Pericardium fibroblast (primary cell): ENCODE measurements around the gene TSGA10IP. TPM values are rescaled to one million over a fixed set of nuclear protein-coding genes. Genes with fewer than 3 reads are reported as not detected.

Source experiments
- total RNA-seq: library from RNA; depleted of rRNA; stranded (reverse); fragments of >200 nt; gene quantifications from 2 replicates; pipeline ENCODE4 v1.2.3, GENCODE V29; 2015

Gene TSGA10IP
- not detected in 2 replicates for total RNA-seq

DNA sequence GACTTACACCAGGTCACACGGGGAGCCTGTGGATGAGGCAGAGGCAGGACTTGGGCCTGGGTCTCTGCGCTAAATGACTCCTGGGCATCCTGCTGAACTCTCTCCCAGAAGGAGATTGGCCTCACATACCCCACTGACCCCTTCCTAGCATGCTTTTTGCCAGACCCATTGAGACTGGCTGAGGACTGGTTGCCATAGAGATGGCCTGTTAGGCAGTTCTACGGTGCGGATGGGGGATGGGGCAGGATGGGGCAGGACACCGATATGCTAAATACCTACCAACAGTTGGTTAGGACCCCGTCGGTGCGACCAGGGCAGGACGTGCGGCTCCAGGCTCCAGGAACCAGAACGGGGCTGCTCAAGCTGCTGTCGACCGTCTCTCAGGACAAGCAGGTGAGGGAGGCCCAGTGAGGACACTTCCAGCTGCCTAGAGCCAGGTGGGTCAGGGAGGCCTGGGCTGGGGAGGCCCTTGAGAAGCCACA is at the start of gene TSGA10IP:
Gene TSGA10IP (plus strand): TSS at position 51 of the 482 bp plus-strand sequence. CDS start 196 bp downstream, at position 247.

DNA sequence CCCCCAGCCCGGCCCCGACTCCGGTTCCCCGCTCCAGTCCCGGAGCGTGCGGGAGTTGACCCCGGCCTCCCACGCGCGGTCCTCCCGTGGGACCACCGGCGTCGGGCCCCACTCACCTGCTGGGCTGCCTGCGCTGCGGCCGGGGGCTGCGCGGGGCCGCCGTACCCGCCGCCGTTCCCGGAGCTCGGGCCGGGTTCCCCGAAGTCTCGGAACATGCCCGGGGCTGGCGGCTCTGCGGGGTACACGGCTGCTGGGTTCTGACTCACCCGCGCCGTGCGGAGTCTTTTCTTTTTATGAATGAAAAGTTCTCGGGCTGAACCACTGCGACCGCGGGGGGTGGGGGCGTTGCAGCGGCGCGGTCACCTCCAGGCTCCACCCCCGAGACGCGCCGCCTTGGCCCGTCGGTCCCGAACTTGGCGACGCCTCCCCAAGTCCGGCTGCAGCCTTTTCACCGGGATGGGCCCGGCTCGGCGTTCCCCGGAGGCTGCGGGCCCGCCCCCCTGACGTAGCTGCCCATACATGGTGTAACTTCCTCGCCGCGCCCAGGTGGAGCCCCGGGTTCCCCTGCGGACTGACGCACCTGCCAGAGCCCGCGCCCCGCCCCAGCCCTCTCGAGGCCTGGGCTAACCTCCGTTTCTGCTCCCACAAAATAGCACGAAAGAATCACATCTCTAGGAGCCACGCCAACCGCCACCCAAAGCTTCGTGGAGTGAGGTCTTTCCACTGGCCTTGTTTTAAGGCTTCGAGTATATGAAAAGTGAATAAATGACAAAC is 45.0 kb upstream of the TSGA10IP start, which contains the start of gene FOSL1:
Gene FOSL1 (minus strand): TSS at position 264 of the 774 bp plus-strand sequence. CDS start 49 bp downstream, at position 215.

DNA sequence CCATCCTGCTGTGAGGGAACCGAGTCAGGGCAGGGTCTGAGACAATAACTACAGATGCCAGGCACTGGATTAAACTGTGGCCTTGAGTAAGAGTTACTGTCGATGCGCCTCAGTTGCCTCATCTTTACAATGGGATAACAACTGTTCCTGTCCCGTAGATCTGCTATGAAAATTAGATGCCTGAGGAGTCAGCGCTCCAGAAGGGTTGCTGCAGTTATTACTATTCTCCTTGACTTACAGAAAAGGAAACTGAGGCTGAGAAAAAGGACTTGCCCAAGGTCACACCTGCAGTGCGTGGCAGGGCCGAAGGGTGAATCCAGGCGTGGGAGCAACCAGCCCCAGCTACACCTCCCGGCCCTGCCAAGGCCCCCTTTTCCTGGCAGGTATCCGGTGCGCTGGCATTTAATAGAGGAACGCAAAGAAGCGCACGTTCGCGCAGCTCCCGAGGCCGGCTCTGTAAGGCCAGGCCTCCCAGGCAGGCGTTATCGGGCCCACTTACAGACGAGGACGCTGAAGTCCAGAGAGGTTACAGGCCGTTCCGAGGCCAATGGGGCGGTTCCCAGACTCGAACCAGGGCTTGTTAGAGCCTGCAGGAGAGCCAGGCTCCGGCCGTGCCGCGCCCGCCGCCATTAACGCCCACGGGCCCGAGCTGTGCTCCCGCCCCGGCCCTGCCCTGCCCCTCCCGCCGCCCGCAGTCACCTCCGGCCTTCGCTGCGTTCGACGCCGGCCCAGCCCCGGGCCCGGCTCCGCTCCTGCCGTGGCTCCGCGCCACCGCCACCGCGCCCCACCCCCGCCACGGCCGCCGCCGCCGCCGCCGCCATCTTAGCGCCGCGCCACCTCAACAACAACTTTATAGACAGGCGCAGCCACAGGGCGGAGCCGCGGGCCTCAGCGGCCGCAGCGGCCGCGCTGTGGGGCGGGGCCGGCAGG is 26.8 kb upstream of the TSGA10IP start, which contains the start of gene C11orf68:
Gene C11orf68 (minus strand): TSS at position 852 of the 930 bp plus-strand sequence. CDS start 31 bp downstream, at position 821.

DNA sequence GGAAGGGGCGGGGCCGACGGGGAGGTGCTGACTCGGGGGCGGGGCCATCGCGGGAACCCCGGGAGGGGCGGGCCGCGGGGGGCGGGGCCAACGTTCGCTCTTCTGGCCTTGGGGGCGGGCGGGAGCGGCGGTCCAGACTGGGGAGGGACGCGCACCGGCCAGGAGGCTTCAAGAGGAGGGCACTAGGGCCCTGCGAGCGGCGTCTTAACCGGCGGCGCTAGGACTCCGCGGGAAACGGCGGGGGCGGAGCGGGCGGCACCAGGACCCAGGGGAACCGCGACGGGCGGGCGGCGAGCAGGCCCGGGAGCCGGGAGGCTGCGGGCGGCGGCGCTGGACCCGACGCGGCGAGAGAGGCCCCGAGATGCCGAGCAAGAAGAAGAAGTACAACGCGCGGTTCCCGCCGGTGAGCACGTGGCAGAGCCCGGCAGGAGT is 26.1 kb upstream of the TSGA10IP start, which contains the start of gene DRAP1:
Gene DRAP1 (plus strand): TSS at position 286 of the 432 bp plus-strand sequence. CDS start 76 bp downstream, at position 362.

DNA sequence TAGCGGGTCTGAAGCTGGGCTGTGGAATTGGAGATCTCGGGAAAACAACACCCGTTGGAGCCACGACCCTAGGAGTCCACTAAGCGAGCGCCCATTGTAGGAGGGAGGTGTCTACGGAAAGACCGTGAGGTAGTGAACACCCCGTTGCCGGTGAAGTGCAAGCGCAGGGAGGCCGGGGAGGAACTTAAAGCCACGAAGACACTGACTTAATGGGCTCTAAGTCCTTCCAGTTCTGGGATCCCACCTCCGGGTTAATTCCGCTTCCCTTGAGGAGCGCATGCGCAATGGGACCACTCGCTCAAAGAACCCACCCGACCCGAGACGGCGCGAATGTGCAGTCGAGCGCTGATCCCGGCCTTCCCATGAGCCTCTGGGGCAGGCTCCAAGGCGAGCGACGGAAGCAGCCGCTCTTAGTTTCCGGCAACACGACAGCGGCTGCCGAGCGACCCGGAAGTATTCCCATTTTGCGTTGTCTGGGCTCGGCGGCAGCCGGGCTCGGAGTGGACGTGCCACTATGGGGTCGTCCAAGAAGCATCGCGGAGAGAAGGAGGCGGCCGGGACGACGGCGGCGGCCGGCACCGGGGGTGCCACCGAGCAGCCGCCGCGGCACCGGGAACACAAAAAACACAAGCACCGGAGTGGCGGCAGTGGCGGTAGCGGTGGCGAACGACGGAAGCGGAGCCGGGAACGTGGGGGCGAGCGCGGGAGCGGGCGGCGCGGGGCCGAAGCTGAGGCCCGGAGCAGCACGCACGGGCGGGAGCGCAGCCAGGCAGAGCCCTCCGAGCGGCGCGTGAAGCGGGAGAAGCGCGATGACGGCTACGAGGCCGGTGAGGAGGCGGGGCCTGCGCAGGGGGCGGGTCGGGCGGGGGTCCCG is 16.2 kb downstream of the TSGA10IP start, which contains the start of gene SART1:
Gene SART1 (plus strand): TSS at position 468 of the 874 bp plus-strand sequence. CDS start 47 bp downstream, at position 515.

GRCh38 chr11:66001942-66002647 is 56.8 kb downstream of the TSGA10IP start, which contains the start of the genes BANF1 and EIF1AD:
BANF1 (plus strand) TSS chr11:66002503; CDS start chr11:66003251, 748 bp downstream.
EIF1AD (minus strand) TSS chr11:66002157; CDS start chr11:66000389, 1,768 bp downstream.

Other genes starting within 250 kb of the TSGA10IP start
- 24.8 and 29.6 TPM in 2 replicates for gene KAT5, start 233.2 kb upstream of the TSGA10IP start, total RNA-seq
- gene RNASEH2C, start 224.7 kb upstream of the TSGA10IP start, total RNA-seq = 52.8 and 80.4 TPM in 2 replicates
- gene AP5B1, start 164.5 kb upstream of the TSGA10IP start, total RNA-seq = 8.9 and 13.4 TPM in 2 replicates
- gene OVOL1, start 158.4 kb upstream of the TSGA10IP start, total RNA-seq = not detected in 2 replicates
- gene SNX32, start 111.5 kb upstream of the TSGA10IP start, total RNA-seq = 1.1 and 2.4 TPM in 2 replicates
- gene CFL1, start 87.3 kb upstream of the TSGA10IP start, total RNA-seq = 674 and 1,158 TPM in 2 replicates
- 25.0 and 48.3 TPM in 2 replicates for gene MUS81, start 85.0 kb upstream of the TSGA10IP start, total RNA-seq
- 173 and 216 TPM in 2 replicates for gene EFEMP2, start 72.7 kb upstream of the TSGA10IP start, total RNA-seq
- gene CTSW, start 65.6 kb upstream of the TSGA10IP start, total RNA-seq = not detected in 2 replicates
- gene FIBP, start 57.0 kb upstream of the TSGA10IP start, total RNA-seq = 160 and 177 TPM in 2 replicates
- gene CCDC85B, start 54.8 kb upstream of the TSGA10IP start, total RNA-seq = 116 and 144 TPM in 2 replicates
- gene FOSL1, start 45.1 kb upstream of the TSGA10IP start, total RNA-seq = 4.9 and 8.5 TPM in 2 replicates
- 16.1 and 18.1 TPM in 2 replicates for gene C11orf68, start 26.4 kb upstream of the TSGA10IP start, total RNA-seq
- 84.4 and 99.7 TPM in 2 replicates for gene DRAP1, start 26.1 kb upstream of the TSGA10IP start, total RNA-seq
- 21.1 and 42.0 TPM in 2 replicates for gene SART1, start 16.3 kb downstream of the TSGA10IP start, total RNA-seq
- 16.4 and 21.5 TPM in 2 replicates for gene EIF1AD, start 56.7 kb downstream of the TSGA10IP start, total RNA-seq
- 59.3 and 101 TPM in 2 replicates for gene BANF1, start 57.0 kb downstream of the TSGA10IP start, total RNA-seq
- 0.70 TPM in 1 of 2 replicates, not detected in the other for gene CST6, start 66.5 kb downstream of the TSGA10IP start, total RNA-seq
- gene CATSPER1, start 81.0 kb downstream of the TSGA10IP start, total RNA-seq = not detected in 2 replicates
- not detected in 2 replicates for gene GAL3ST3, start 103.7 kb downstream of the TSGA10IP start, total RNA-seq
- 121 and 132 TPM in 2 replicates for gene SF3B2, start 106.9 kb downstream of the TSGA10IP start, total RNA-seq
- 35.2 and 42.0 TPM in 2 replicates for gene PACS1, start 124.8 kb downstream of the TSGA10IP start, total RNA-seq